B cell (primary cell): Measurements from ENCODE around the gene TBX3.

Source experiments
- CTCF ChIP-seq: fragments of 200-600 bp; IDR thresholded peaks from one replicate; pipeline ENCODE4 v1.8.0; 2022; ENCODE audit warnings: antibody characterized with exemption, mild to moderate bottlenecking
- EZH2 ChIP-seq: IDR thresholded peaks from 2 replicates; pipeline ENCODE4 v1.6.1; 2012; ENCODE audit warnings: borderline replicate concordance, low read depth, mild to moderate bottlenecking, moderate library complexity, low read length; ENCODE audit not compliant: insufficient read depth, poor library complexity, severe bottlenecking

GRCh38 chr12:114681116-114681871, 2.7 kb downstream of the TBX3 start:
- no peak for TF ChIP-seq CTCF
- no peak for TF ChIP-seq EZH2
